Esophagus muscularis mucosa (tissue), 4 donors: ENCODE measurements around the gene BRSK2. TPM values are rescaled to one million over a fixed set of nuclear protein-coding genes. Genes with fewer than 3 reads are reported as not detected.

Experiments used
- DNase-seq: peaks from one replicate; pipeline ENCODE4 v3.0.0-alpha.2; 2017; ENCODE audit errors: extremely low spot score
- H3K27ac ChIP-seq, 4 donors: fragments of 200-600 bp; sonication (generic); replicated peaks in 1 of 4; 1 replicate in 3 of 4; 2 replicates in 1 of 4; pipeline ENCODE4 v1.5.1; 2016 to 2019; ENCODE audit warnings: mild to moderate bottlenecking in 1 of 4
- H3K27me3 ChIP-seq, 4 donors: fragments of 200-600 bp; sonication (generic); one replicate each; pipeline versions ENCODE4 v1.5.1 to v1.6.0; 2016 to 2019
- H3K36me3 ChIP-seq, 4 donors: fragments of 200-600 bp; sonication (generic); one replicate each; pipeline ENCODE4 v1.5.1; 2016 to 2019
- H3K4me1 ChIP-seq, 4 donors: fragments of 200-600 bp; sonication (generic); one replicate each; pipeline ENCODE4 v1.5.1; 2016 to 2019
- H3K4me3 ChIP-seq, 4 donors: fragments of 200-600 bp; sonication (generic); 1 replicate in 2 of 4; 2 replicates in 2 of 4; pipeline ENCODE4 v1.5.1; 2016 to 2019; ENCODE audit warnings: mild to moderate bottlenecking in 4 of 4, moderate library complexity in 1 of 4
- H3K9me3 ChIP-seq, 4 donors: fragments of 200-600 bp; sonication (generic); 1 replicate in 3 of 4; 2 replicates in 1 of 4; pipeline ENCODE4 v1.5.1; 2016 to 2019
- CTCF ChIP-seq, 3 experiments: fragments of 200-600 bp in 2 of 3; fragments of 450-650 bp in 1 of 3; sonication (generic) in 2 of 3; IDR thresholded peaks; one replicate each; pipeline ENCODE4 v1.5.1; 2017 to 2019; ENCODE audit warnings: antibody characterized with exemption in 3 of 3, mild to moderate bottlenecking in 2 of 3, moderate library complexity in 1 of 3
- EP300 ChIP-seq: sonication (generic); formaldehyde crosslinking; IDR thresholded peaks from one replicate; pipeline ENCODE4 v1.6.1; 2017; ENCODE audit warnings: antibody characterized with exemption
- POLR2A ChIP-seq: fragments of 450-650 bp; IDR thresholded peaks from one replicate; pipeline ENCODE4 v1.6.1; 2017; ENCODE audit warnings: antibody characterized with exemption, moderate library complexity, mild to moderate bottlenecking, low read depth
- POLR2AphosphoS5 ChIP-seq, 2 donors: sonication (generic); formaldehyde crosslinking; IDR thresholded peaks; one replicate each; pipeline ENCODE4 v1.6.1; 2017; ENCODE audit warnings: antibody characterized with exemption in 2 of 2
- WGBS: methylation state at CpG from one replicate; pipeline ENCODE4 v1.1.5; 2018; 5-methylcytosine and 5-hydroxymethylcytosine counted together
- intact Hi-C: fragments of 100-400 bp; cut with DNase I; formaldehyde crosslinking; loops from one replicate; pipeline ENCODE4 v1.15.1; 2023
- total RNA-seq, 4 donors: library from RNA; depleted of rRNA; stranded (reverse); fragments of >200 nt; gene quantifications; one replicate each; pipeline versions ENCODE4 v1.1.0 to v1.2.1, GENCODE V29; 2016

BRSK2 gene
- total RNA-seq, 4 donors from 2014 or later, result 1.0 to 3.3 (median 2.8) TPM

DNA sequence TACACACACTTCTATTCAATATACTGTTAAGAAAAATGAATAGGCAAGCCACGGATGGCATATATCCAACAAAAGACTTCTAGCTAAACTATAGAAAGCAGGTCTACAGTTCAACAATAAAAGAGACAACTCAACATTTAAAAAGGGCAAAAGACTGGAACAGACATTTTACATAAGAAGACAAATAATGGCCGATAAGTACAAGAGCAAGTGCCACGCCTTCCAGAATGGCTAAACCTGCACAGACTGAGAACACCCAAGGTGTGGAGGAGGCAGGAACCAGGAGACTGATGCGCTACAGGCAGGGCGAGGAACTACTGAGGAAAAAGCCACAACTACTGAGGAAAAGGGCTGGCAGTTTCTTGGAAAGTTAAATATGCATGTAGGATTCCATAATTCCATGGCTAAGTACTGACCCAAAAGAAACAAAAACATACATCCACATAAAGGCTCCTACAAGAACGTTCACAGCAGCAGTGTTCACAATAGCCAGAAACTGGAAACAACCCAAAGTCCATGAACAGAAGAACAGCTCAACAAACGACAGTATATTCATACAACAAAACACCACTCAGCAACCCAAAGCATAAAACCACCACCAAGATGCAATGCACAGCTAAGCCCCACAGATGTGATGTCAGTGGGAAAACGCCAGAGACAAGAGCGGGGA lies 106.5 kb downstream of the BRSK2 start:
- peaks cover 33 to 52% (median 45%) of the 10 kb centered on the region in 4 donors for H3K4me1 ChIP-seq
- H3K4me3 ChIP-seq, result no peak overlapping the region
- no peak for TF ChIP-seq POLR2A
- TF ChIP-seq EP300, result no peak
- no peak for TF ChIP-seq POLR2AphosphoS5 (IDR thresholded peaks at IDR 0.05)
- TF ChIP-seq CTCF (IDR thresholded peaks at IDR 0.05), result no peak
- intact Hi-C loops, result no loop called here
- 77% methylated on average over 9 of the region's 9 CpGs for WGBS
- peaks cover 0 to 16% (median 6%) of the 10 kb centered on the region in 4 donors for H3K36me3 ChIP-seq
- H3K27me3 ChIP-seq, result no peaks in the 10 kb centered on the region
- no peaks in the 10 kb centered on the region for H3K9me3 ChIP-seq
- peak overlapping the region in 1 of 4 donors; percentile 28 for H3K27ac ChIP-seq
- DNase-seq, result no peak

DNA sequence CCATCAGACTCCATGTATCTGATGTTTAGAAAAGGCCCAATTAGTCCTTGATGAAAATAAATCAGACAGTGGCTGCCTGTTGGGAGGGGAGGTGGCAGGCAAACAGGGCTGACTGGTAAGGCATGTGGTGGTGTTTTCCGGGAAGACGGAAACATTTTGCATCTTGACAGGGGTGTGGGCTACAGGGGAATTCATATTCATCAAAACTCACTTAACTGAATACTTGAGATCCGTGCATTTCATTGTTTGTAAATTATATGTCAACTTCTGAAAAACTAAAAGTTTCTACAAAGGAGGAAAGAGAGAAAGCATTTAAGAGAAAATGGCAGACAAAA lies 107.0 kb downstream of the BRSK2 start:
- peaks cover 0 to 16% (median 6%) of the 10 kb centered on the region in 4 donors for H3K36me3 ChIP-seq
- no peak for TF ChIP-seq CTCF (IDR thresholded peaks at IDR 0.05)
- no peak for TF ChIP-seq POLR2A
- TF ChIP-seq POLR2AphosphoS5 (IDR thresholded peaks at IDR 0.05), result no peak
- TF ChIP-seq EP300, result no peak
- peaks cover 37 to 56% (median 50%) of the 10 kb centered on the region in 4 donors for H3K4me1 ChIP-seq
- no peak for DNase-seq
- WGBS, result 50% methylated on average over 3 of the region's 3 CpGs
- H3K4me3 ChIP-seq, result no peak overlapping the region
- no peaks in the 10 kb centered on the region for H3K27me3 ChIP-seq
- no peaks in the 10 kb centered on the region for H3K9me3 ChIP-seq
- H3K27ac ChIP-seq, result peak overlapping the region in 1 of 4 donors; percentile 28
- intact Hi-C loops, result no loop called here

GRCh38 chr11:1497600-1497999 lies 107.9 kb downstream of the BRSK2 start:
- Histone ChIP-seq H3K9me3 (no peaks in the 10 kb centered on the region), H3K4me1 (peaks cover 42 to 56% (median 55%) of the 10 kb centered on the region in 4 donors), H3K4me3 (no peak overlapping the region), H3K27ac (no peak overlapping the region), H3K27me3 (no peaks in the 10 kb centered on the region), H3K36me3 (peaks cover 0 to 16% (median 6%) of the 10 kb centered on the region in 4 donors)
- DNase-seq, result no peak
- intact Hi-C loops, result no loop called here
- WGBS, result 85% methylated on average over 5 of the region's 5 CpGs
- TF ChIP-seq POLR2AphosphoS5 (IDR thresholded peaks at IDR 0.05) (no peak), POLR2A (no peak), CTCF (IDR thresholded peaks at IDR 0.05) (no peak), EP300 (no peak)

GRCh38 chr11:1498262-1498661 lies 108.5 kb downstream of the BRSK2 start:
- Histone ChIP-seq H3K4me1 (peaks cover 46 to 61% (median 59%) of the 10 kb centered on the region in 4 donors), H3K9me3 (no peaks in the 10 kb centered on the region), H3K27me3 (no peaks in the 10 kb centered on the region), H3K27ac (no peak overlapping the region), H3K4me3 (no peak overlapping the region), H3K36me3 (peaks cover 0 to 16% (median 6%) of the 10 kb centered on the region in 4 donors)
- 92% methylated on average over 11 of the region's 13 CpGs for WGBS
- no peak for TF ChIP-seq CTCF (IDR thresholded peaks at IDR 0.05)
- TF ChIP-seq POLR2AphosphoS5 (IDR thresholded peaks at IDR 0.05), result no peak
- TF ChIP-seq POLR2A, result no peak
- no peak for TF ChIP-seq EP300
- intact Hi-C loops, result no loop called here
- DNase-seq, result no peak
